H1 (cell line): ENCODE measurements around the gene SH2B3. TPM values are rescaled to one million over a fixed set of nuclear protein-coding genes. Genes with fewer than 3 reads are reported as not detected.

Source experiments
- ATF3 ChIP-seq: IDR thresholded peaks from 2 replicates; pipeline ENCODE4 v1.6.1; 2011; ENCODE audit warnings: low read depth, mild to moderate bottlenecking, low read length; ENCODE audit not compliant: insufficient read depth
- CHD7 ChIP-seq: fragments of 300-600 bp; sonication (generic); IDR thresholded peaks from 2 replicates; pipeline ENCODE4 v1.7.1; 2012; ENCODE audit warnings: low read length, moderate library complexity, mild to moderate bottlenecking, inconsistent platforms; ENCODE audit not compliant: insufficient replicate concordance
- HDAC6 ChIP-seq: IDR thresholded peaks from one replicate; pipeline ENCODE4 v1.7.1; 2012; ENCODE audit warnings: low read depth, mild to moderate bottlenecking, inconsistent platforms, low read length, moderate library complexity
- MAX ChIP-seq: IDR thresholded peaks from 2 replicates; pipeline ENCODE4 v1.6.1; 2012; ENCODE audit warnings: inconsistent platforms
- SIN3A ChIP-seq, 2 experiments: IDR thresholded peaks in 1 of 2; conservative IDR thresholded peaks in 1 of 2; 2 replicates each; pipeline ENCODE4 v1.6.1; 2011 to 2012; ENCODE audit warnings: low read length in 2 of 2, improper control_type of control experiment in 1 of 2, low read depth in 1 of 2, mild to moderate bottlenecking in 1 of 2
- polyA plus RNA-seq, 7 experiments: library from polyadenylated mRNA; depleted of rRNA in 3 of 7; stranded (reverse) in 5 of 7; unstranded in 2 of 7; fragments of >200 nt in 5 of 7; fragments of 200-250 nt in 2 of 7; gene quantifications; 1 replicate in 5 of 7; 2 replicates in 1 of 7; 4 replicates in 1 of 7; pipeline versions ENCODE4 v1.2.1 to v1.2.3, GENCODE V29; 2011 to 2013; ENCODE audit warnings: missing spikeins in 2 of 7, mixed read lengths in 2 of 7
- total RNA-seq: library from RNA; stranded (reverse); fragmentation: NEBNext Ultra II Directional; extraction: Animal tissue kit (Norgen Biotek cat#: 25700); gene quantifications from 2 replicates; pipeline ENCODE4 v1.2.1, GENCODE V29; 2021

Gene SH2B3
- total and polyA plus RNA-seq, 2 of the 8 experiments (the other 6 are each of a cell fraction or from before 2014, with no cell fraction given) = 20.8 to 34.1 TPM

- TF ChIP-seq CHD7 (no peak), SIN3A (conservative IDR thresholded peaks at IDR 0.05 in 1 of 2, IDR thresholded peaks at IDR 0.05 in 1 of 2; ENCODE audit: low read depth in 1 of 2, low read length in 2 of 2) (no peak), MAX (peak; percentile 21; the same call in 1 of the 2 replicates), HDAC6 (no peak), ATF3 (0 out of 2 replicates have a peak, but pooled peaks have one; percentile 44)
Measured at GRCh38 chr12:111396726-111397445, 8.8 kb upstream of the SH2B3 start (continued).
